Stimulated activated naive CD8-positive, alpha-beta T cell treated with anti-CD3 and anti-CD28 coated beads, Interleukin-15, amount 100 ng/mL, for 72 hours (primary cell): ENCODE results near the gene EIF3K.
"Not testable (repeated sequence)": the region's sequence is repeated elsewhere in the genome, so short reads cannot be mapped to it uniquely, and the experiment has no call there.

ENCODE experiments used
- ATAC-seq: fragments of 150-1000 bp; cut with Tn5 transposase; 2 replicates; pipeline ENCODE4 v1.10.0; 2021; ENCODE audit warnings: mild to moderate bottlenecking, moderate library complexity
- DNase-seq, 2 donors: peaks; one replicate each; pipeline ENCODE4 v3.0.0; 2021 to 2022
- H3K27ac Mint-ChIP-seq, 2 donors: one replicate each; pipeline ENCODE4 v1.8.0; 2022; ENCODE audit warnings: mild to moderate bottlenecking in 2 of 2, mixed read lengths in 2 of 2, moderate library complexity in 2 of 2
- H3K27me3 Mint-ChIP-seq: one replicate; pipeline ENCODE4 v1.8.0; 2022; ENCODE audit warnings: mixed read lengths
- H3K4me1 Mint-ChIP-seq: one replicate; pipeline ENCODE4 v1.8.0; 2022; ENCODE audit warnings: mild to moderate bottlenecking, mixed read lengths
- H3K4me3 Mint-ChIP-seq, 2 donors: one replicate each; pipeline ENCODE4 v1.8.0; 2022; ENCODE audit warnings: mild to moderate bottlenecking in 2 of 2, mixed read lengths in 2 of 2, moderate library complexity in 1 of 2
- H3K9me3 Mint-ChIP-seq, 2 donors: one replicate each; pipeline ENCODE4 v1.8.0; 2022; ENCODE audit warnings: mixed read lengths in 2 of 2

The EIF3K gene

GRCh38 chr19:38606131-38606530, 12.9 kb upstream of the EIF3K start:
- no peaks in the 10 kb centered on the region for H3K27me3 Mint-ChIP-seq

DNA sequence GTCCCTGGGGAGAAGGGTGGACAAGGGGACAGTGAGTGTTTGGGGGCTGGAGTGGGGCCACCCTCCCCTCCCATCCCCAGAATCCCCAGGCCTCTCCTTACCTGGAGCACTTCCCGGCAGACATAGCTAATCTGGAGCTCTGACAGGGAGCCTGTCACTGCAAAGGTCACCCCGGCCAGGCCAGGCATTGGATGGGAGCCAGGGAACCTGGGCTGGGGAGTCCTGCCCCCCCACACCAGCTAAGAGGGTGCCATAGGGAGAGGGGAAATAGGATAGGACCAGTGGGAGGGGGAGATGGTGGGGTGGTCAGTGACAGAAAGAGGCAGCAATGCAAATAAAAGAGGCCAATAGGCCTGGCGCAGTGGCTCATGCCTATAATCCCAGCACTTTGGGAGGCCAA, 4.7 kb upstream of the EIF3K start:
- Mint-ChIP-seq H3K9me3 (no peaks in the 10 kb centered on the region), H3K4me3 (no peak overlapping the region), H3K27me3 (no peaks in the 10 kb centered on the region), H3K4me1 (peaks cover 45% of the 10 kb centered on the region), H3K27ac (no peak overlapping the region)
- ATAC-seq (no peak), DNase-seq (no peak)

More at GRCh38 chr19:38606131-38606530, 12.9 kb upstream of the EIF3K start:
- DNase-seq (no peak), ATAC-seq (no peak)
- no peaks in the 10 kb centered on the region for H3K4me1 Mint-ChIP-seq
- H3K9me3 Mint-ChIP-seq = no peaks in the 10 kb centered on the region
- no peak overlapping the region for H3K4me3 Mint-ChIP-seq
- no peak overlapping the region for H3K27ac Mint-ChIP-seq

DNA sequence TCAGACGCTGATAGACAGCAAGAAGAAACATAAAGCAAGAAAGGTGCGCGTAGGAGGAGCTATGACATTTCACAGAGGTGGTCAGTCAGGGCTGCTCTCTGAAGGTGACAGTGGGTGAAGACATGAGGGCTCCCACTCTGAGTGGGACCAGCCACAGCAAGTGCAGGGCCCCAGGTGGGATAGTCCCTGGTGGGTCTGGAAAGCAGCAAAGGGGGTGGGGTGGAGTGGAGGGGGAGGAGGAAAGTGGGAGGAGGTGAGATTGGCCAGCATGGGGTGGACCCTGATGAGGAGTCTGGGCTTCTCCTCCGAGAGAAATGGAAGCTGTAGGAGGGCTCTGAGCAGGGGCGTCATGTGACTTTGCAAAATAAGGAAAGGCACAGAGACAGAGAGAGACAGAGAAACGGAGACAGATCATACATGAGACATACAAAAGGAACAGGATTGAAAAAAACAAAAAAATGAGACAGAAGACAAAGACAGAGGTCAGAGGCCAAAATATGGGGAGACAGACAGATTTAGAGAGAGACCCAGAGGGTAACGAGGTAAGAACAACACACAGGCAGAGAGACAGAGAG, 3.9 kb upstream of the EIF3K start:
- ATAC-seq = no peak
- H3K9me3 Mint-ChIP-seq = no peaks in the 10 kb centered on the region
- DNase-seq = no peak
- peak overlapping the region; percentile 13 to 79 for H3K27ac Mint-ChIP-seq
- no peaks in the 10 kb centered on the region for H3K27me3 Mint-ChIP-seq
- H3K4me1 Mint-ChIP-seq = peaks cover 53% of the 10 kb centered on the region
- peak overlapping the region; percentile 27 to 68 for H3K4me3 Mint-ChIP-seq

DNA sequence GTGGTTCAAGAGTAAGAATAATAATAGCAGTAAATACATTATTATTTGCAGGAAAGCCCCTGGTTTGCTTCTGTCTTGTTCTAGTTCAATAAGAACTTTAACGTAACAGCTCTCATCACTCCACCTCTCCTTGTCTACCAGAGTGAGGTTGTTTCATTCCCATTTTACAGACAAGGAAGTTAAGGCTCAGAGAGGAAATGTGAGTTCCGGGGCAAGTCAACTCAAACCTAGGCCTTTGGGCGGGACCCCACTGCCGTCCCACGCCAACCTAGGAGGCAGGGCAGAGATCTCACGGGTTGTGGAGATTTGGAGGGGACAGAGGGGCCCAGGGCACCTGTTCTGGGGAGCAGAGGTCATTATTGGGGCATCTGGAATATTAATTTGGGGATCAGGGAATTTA, 2.7 kb upstream of the EIF3K start:
- Mint-ChIP-seq H3K4me3 (peak overlapping the region; percentile 98 to 99), H3K27me3 (no peaks in the 10 kb centered on the region), H3K27ac (peak overlapping the region; percentile 96 to 97), H3K9me3 (no peaks in the 10 kb centered on the region), H3K4me1 (peaks cover 59% of the 10 kb centered on the region)
- DNase-seq (no peak), ATAC-seq (no peak)

- peak overlapping the region; percentile 98 to 99 for H3K4me3 Mint-ChIP-seq
- DNase-seq (peak in 1 of 2 donors; percentile 20), ATAC-seq (no peak)
- H3K27ac Mint-ChIP-seq = peak overlapping the region; percentile 96 to 97
- peaks cover 59% of the 10 kb centered on the region for H3K4me1 Mint-ChIP-seq
- no peaks in the 10 kb centered on the region for H3K27me3 Mint-ChIP-seq
- H3K9me3 Mint-ChIP-seq = no peaks in the 10 kb centered on the region
Measured at GRCh38 chr19:38617283-38617763, 1.7 kb upstream of the EIF3K start.

GRCh38 chr19:38617764-38618589, 1.0 kb upstream of the EIF3K start, which contains the start of gene MAP4K1:
MAP4K1 (minus strand) TSS chr19:38617953; CDS start chr19:38617895, 58 bp downstream.
- DNase-seq (peak; percentile 72 to 76), ATAC-seq (peak; percentile 83)
- Mint-ChIP-seq H3K27me3 (no peaks in the 10 kb centered on the region), H3K27ac (peak within 1 kb of the TSS; percentile 96 to 98), H3K4me3 (peak within 1 kb of the TSS; percentile 98 to 99), H3K9me3 (no peaks in the 10 kb centered on the region), H3K4me1 (peaks cover 59% of the 10 kb centered on the region)

DNA sequence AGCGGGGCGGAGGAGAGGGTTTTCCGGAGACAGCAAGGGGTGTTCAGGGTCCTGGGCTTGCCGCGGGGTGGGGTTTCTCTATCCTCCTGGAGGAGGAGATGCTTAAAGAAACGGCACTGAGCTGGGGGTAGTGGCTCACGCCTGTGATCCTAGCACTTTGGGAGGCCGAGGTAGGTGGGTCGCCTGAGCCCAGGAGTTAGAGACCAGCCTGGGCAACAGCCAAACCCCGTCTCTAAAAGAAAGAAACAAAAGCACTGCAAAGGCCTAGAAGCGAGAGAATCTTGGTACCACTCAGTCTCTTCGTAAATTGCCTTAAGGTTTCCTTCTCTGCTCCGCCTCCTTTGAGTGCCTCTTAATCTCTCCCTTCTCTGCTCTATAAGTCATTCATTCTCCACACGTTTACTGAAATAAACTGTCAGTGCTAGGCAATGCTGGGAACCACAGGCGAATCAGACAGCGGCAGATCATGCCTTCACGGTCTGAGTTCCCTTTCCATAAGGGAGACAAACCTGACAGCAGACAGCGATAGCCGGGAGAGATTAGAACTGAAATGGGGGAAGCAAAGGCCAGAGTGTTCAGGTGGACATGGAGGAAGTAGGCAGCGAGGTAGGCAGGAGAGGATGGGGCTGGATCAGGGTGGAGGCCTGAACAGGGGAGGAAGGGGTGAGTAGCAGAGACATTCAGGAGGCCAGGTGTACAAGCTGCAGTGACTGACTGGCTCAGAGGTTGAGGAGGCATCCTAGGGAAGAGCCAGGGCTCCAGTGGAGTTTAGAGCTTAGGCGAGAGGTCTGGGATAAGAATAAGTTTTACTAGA, 580 bp downstream of the EIF3K start:
- H3K4me1 Mint-ChIP-seq = peaks cover 46% of the 10 kb centered on the region
- no peaks in the 10 kb centered on the region for H3K9me3 Mint-ChIP-seq
- DNase-seq = no peak
- no peaks in the 10 kb centered on the region for H3K27me3 Mint-ChIP-seq
- H3K4me3 Mint-ChIP-seq = peak overlapping the region; percentile 98 to 99
- H3K27ac Mint-ChIP-seq = peak overlapping the region; percentile 98 to 99
- no peak for ATAC-seq

DNA sequence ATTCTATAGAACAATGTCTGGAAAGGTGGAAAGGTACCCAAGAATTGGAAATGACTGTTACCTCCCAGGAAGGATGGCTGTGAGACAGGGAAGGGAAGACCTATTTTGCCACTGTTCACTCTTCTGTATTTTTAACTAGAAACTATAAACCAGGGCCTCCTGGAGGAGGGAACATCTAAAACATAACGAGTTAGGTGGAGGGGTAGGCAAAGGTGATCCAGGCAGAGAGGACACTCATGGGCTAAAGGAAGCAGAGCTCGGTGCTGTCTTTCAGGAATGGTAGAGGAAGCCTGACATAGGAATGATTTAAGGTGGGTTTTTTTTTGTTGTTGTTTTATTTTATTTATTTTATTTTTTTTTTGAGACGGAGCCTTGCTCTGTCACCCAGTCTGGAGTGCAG, 5.8 kb downstream of the EIF3K start:
- no peak overlapping the region for H3K4me3 Mint-ChIP-seq
- peak overlapping the region in 1 of 2 donors; percentile 37 for H3K27ac Mint-ChIP-seq
- DNase-seq = no peak
- no peaks in the 10 kb centered on the region for H3K27me3 Mint-ChIP-seq
- H3K4me1 Mint-ChIP-seq = peaks cover 25% of the 10 kb centered on the region
- no peaks in the 10 kb centered on the region for H3K9me3 Mint-ChIP-seq
- no peak for ATAC-seq

- H3K4me3 Mint-ChIP-seq = no peak overlapping the region
- H3K27ac Mint-ChIP-seq = peak overlapping the region in 1 of 2 donors; percentile 12
- no peaks in the 10 kb centered on the region for H3K27me3 Mint-ChIP-seq
- ATAC-seq (no peak), DNase-seq (no peak)
- peaks cover 17% of the 10 kb centered on the region for H3K4me1 Mint-ChIP-seq
- H3K9me3 Mint-ChIP-seq = no peaks in the 10 kb centered on the region
Measured at GRCh38 chr19:38626401-38626800, 7.4 kb downstream of the EIF3K start.

DNA sequence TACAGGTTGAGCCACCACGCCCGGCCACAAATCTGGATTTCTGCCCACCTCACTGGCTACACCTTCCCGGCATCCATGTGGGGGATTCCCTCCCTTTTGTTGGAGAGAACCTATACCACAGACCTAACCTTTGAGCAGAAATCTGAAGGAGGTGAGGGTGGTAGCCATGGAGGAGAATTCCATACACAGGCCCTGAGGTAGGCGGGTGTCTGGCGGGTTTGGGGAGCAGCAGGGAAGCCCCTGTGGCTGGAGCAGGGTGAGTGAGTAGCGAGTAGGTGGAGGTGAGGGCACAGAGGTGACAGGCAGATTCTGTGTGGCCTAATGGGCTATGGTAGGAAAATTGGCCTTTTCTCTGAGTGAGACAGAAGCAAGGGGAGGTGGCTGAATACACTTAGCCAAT, 10.6 kb downstream of the EIF3K start:
- no peak overlapping the region for H3K4me3 Mint-ChIP-seq
- peak overlapping the region; percentile 15 to 68 for H3K27ac Mint-ChIP-seq
- ATAC-seq (no peak), DNase-seq (no peak)
- no peaks in the 10 kb centered on the region for H3K9me3 Mint-ChIP-seq
- no peaks in the 10 kb centered on the region for H3K27me3 Mint-ChIP-seq
- H3K4me1 Mint-ChIP-seq = peaks cover 26% of the 10 kb centered on the region

DNA sequence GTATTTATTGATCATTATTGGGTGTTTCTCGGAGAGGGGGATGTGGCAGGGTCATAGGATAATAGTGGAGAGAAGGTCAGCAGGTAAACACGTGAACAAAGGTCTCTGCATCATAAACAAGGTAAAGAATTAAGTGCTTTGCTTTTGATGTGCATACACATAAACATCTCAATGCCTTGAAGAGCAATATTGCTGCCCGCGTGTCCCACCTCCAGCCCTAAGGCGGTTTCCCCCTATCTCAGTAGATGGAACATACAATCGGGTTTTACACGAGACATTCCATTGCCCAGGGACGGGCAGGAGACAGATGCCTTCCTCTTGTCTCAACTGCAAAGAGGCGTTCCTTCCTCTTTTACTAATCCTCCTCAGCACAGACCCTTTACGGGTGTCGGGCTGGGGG, 12.3 kb downstream of the EIF3K start:
- peaks cover 37% of the 10 kb centered on the region for H3K4me1 Mint-ChIP-seq
- ATAC-seq, H3K4me3 Mint-ChIP-seq, DNase-seq, H3K27ac Mint-ChIP-seq, H3K27me3 Mint-ChIP-seq, H3K9me3 Mint-ChIP-seq: not testable (repeated sequence)

GRCh38 chr19:38631811-38632475, 13.0 kb downstream of the EIF3K start:
- H3K27ac Mint-ChIP-seq, DNase-seq, H3K27me3 Mint-ChIP-seq, H3K9me3 Mint-ChIP-seq, ATAC-seq, H3K4me3 Mint-ChIP-seq: not testable (repeated sequence)
- H3K4me1 Mint-ChIP-seq = peaks cover 37% of the 10 kb centered on the region

DNA sequence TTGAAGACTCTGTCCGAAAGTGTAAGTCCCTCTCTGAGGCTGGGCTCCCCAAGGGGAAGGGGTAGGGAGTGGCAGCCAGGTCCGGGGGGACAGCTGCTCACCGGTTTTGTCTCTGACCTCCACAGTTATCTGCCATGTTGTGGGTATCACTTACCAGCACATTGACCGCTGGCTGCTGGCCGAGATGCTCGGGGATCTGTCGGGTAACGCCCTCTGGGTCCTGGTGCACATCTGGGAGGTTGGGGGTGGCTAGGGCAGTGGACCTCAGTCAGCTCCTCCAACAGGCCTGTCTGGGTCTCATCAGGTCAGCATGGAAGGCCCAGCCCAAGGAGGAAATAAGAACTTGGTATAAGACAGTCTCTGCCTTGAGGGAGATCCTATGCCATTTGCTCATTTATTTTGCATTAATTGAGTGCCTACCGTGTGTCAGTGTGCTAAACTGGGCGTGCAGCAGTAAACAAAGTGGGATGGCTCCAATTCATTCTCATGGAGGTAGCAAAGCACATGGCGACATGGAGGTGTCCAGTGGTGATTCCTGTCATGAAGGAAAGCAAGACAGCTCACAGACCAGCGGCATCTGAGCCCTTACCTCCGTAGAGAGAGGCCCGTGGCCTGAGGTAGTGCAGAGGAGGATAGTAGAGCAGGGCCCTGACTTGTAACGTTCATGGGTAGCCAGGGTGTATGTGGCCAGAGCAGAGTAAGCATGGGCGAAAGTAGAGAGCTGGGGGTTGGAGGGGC, 13.7 kb downstream of the EIF3K start:
- DNase-seq (no peak), ATAC-seq (no peak)
- no peak overlapping the region for H3K4me3 Mint-ChIP-seq
- no peaks in the 10 kb centered on the region for H3K9me3 Mint-ChIP-seq
- H3K27me3 Mint-ChIP-seq = no peaks in the 10 kb centered on the region
- H3K4me1 Mint-ChIP-seq = peaks cover 43% of the 10 kb centered on the region
- peak overlapping the region; percentile 14 to 57 for H3K27ac Mint-ChIP-seq

DNA sequence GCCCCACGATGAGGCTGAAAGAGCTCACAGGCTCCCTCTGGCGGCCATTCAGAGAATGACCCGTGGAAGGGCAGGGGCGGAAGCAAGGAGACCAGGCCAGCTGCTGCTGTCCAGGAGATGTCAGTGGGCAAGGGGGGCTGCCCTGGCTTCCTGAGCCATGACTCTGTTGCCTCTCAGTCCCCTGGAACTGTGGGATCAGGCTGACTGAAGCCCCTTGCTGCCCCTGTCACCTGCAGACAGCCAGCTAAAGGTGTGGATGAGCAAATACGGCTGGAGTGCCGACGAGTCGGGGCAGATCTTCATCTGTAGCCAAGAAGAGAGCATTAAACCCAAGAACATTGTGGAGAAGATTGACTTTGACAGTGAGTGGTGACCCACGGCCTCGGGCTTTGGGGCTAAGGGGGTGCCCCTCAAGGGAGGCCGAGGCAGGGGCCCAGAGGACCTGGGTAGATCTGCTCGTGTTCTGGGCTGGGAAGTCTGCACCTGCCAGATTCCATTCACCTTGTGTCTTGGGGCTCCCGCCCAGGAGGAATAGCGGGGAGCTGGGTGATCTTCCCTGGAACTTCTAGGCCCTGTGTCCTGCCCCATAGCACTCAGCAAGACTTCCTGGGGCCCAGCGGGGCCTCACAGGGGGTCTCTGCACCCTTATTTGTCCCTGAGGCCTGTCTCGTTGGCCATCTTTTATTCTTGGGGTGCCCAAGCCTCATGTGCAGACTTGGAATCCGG, 15.9 kb downstream of the EIF3K start:
- no peaks in the 10 kb centered on the region for H3K9me3 Mint-ChIP-seq
- DNase-seq (peak; percentile 70 to 71), ATAC-seq (no peak)
- peak overlapping the region in 1 of 2 donors; percentile 47 for H3K4me3 Mint-ChIP-seq
- H3K4me1 Mint-ChIP-seq = peaks cover 38% of the 10 kb centered on the region
- no peaks in the 10 kb centered on the region for H3K27me3 Mint-ChIP-seq
- H3K27ac Mint-ChIP-seq = peak overlapping the region; percentile 85 to 94
